ENCODE measurements around the gene PPFIBP1. TPM values are rescaled to one million over a fixed set of nuclear protein-coding genes. Genes with fewer than 3 reads are reported as not detected.

The PPFIBP1 gene
- total and polyA plus RNA-seq, 2 of the 13 experiments (the other 11 are each of a cell fraction or from before 2014, with no cell fraction given) = 16.2 to 21.8 TPM

- TF ChIP-seq PRDM4 (CRISPR knock-in tag; IDR thresholded peaks at IDR 0.05; ENCODE audit: borderline replicate concordance) (no peak), MTF2 (CRISPR knock-in tag; IDR thresholded peaks at IDR 0.05; ENCODE audit: borderline replicate concordance) (peak; percentile 95), KDM6A (CRISPR knock-in tag; IDR thresholded peaks at IDR 0.05; ENCODE audit: low read depth) (no peak), THYN1 (CRISPR knock-in tag; IDR thresholded peaks at IDR 0.05; ENCODE audit: borderline replicate concordance, low read depth) (0 out of 2 replicates have a peak, but pooled peaks have one; percentile 73), SKIL (CRISPR knock-in tag; IDR thresholded peaks at IDR 0.05; ENCODE audit: borderline replicate concordance) (peak; percentile 31; the same call in 1 of the 2 replicates), ZNF629 (CRISPR knock-in tag; conservative IDR thresholded peaks at IDR 0.05) (0 out of 2 replicates have a peak, but pooled peaks have one; percentile 27), MIER3 (CRISPR knock-in tag; IDR thresholded peaks at IDR 0.05; ENCODE audit: borderline replicate concordance) (peak; percentile 75; the same call in 1 of the 2 replicates), ZSCAN21 (CRISPR knock-in tag; IDR thresholded peaks at IDR 0.05; ENCODE audit: borderline replicate concordance) (peak; percentile 97), YY1 (IDR thresholded peaks at IDR 0.05; ENCODE audit: insufficient read depth, insufficient replicate concordance, low read depth, low read length) (peak; percentile 99), TBX2 (CRISPR knock-in tag; IDR thresholded peaks at IDR 0.05; ENCODE audit: borderline replicate concordance) (peak; percentile 68; the same call in 1 of the 2 replicates), THRA (CRISPR knock-in tag; IDR thresholded peaks at IDR 0.05; ENCODE audit: borderline replicate concordance) (peak; percentile 80), KAT8 (CRISPR knock-in tag; IDR thresholded peaks at IDR 0.05) (peak; percentile 94), FOXM1 (CRISPR knock-in tag; IDR thresholded peaks at IDR 0.05) (no peak), NFE2L2 (IDR thresholded peaks at IDR 0.05; ENCODE audit: low read length) (no peak), HOXA7 (CRISPR knock-in tag; IDR thresholded peaks at IDR 0.05) (peak; percentile 74; the same call in 1 of the 2 replicates), ETV5 (CRISPR knock-in tag; IDR thresholded peaks at IDR 0.05; ENCODE audit: borderline replicate concordance) (peak; percentile 53), GRHL1 (CRISPR knock-in tag; conservative IDR thresholded peaks at IDR 0.05) (no peak; the same call in 1 of the 2 replicates), TFDP2 (CRISPR knock-in tag; IDR thresholded peaks at IDR 0.05) (peak; percentile 50; the same call in 1 of the 2 replicates), FOXP1 (IDR thresholded peaks at IDR 0.05) (no peak), FOXP1 (CRISPR knock-in tag; IDR thresholded peaks at IDR 0.05) (peak; percentile 35; the same call in 1 of the 2 replicates)
These were observed 186.7 kb downstream of the PPFIBP1 start, which contains the start of gene MRPS35 (continued) for GRCh38 chr12:27710592-27711316.
